MCF 10A (cell line): ENCODE results near the gene FAM83B. TPM values are rescaled to one million over a fixed set of nuclear protein-coding genes. Genes with fewer than 3 reads are reported as not detected.
A peak's percentile ranks its signal among the peaks of the same experiment; 100 is the strongest.

Source experiments
- BruUV-seq: library from RNA; stranded (reverse); fragments of 400-500 nt; replicated peaks from 2 replicates; lab custom pipeline; 2021; lab: Mats Ljungman, UMichigan
- CTCF ChIA-PET: fragments of 300-600 bp; sonication (Branson Sonifier 250); formaldehyde crosslinking; extraction: SDS; loops from one replicate; lab custom pipeline; 2021; ENCODE audit warnings: antibody characterized with exemption, inconsistent platforms; lab: Yijun Ruan, JAX
- POLR2A ChIA-PET: fragments of 300-600, 350-650 bp; sonication (Branson Sonifier 250); formaldehyde crosslinking; extraction: SDS; loops from one replicate; lab custom pipeline; 2020; ENCODE audit warnings: antibody characterized with exemption, inconsistent platforms; lab: Yijun Ruan, JAX
- DNase-seq: peaks from one replicate; pipeline ENCODE4 v3.0.0-alpha.2; 2018; ENCODE audit not compliant: unreplicated experiment
- H3K27ac Mint-ChIP-seq: one replicate; pipeline ENCODE4 v1.8.0; 2022; ENCODE audit warnings: mild to moderate bottlenecking, low read depth, mixed read lengths; ENCODE audit not compliant: unreplicated experiment
- H3K27me3 Mint-ChIP-seq: one replicate; pipeline ENCODE4 v1.8.0; 2022; ENCODE audit warnings: mixed read lengths; ENCODE audit not compliant: insufficient read depth, unreplicated experiment
- H3K36me3 Mint-ChIP-seq: one replicate; pipeline ENCODE4 v1.8.0; 2022; ENCODE audit warnings: mild to moderate bottlenecking, moderate library complexity, mixed read lengths; ENCODE audit not compliant: insufficient read depth, unreplicated experiment
- H3K4me1 Mint-ChIP-seq: one replicate; pipeline ENCODE4 v1.8.0; 2022; ENCODE audit warnings: mixed read lengths; ENCODE audit not compliant: insufficient read depth, unreplicated experiment
- H3K4me3 Mint-ChIP-seq: one replicate; pipeline ENCODE4 v1.8.0; 2022; ENCODE audit warnings: mild to moderate bottlenecking, moderate library complexity, mixed read lengths; ENCODE audit not compliant: unreplicated experiment
- H3K9me3 Mint-ChIP-seq: one replicate; pipeline ENCODE4 v1.8.0; 2022; ENCODE audit warnings: mixed read lengths; ENCODE audit not compliant: unreplicated experiment
- intact Hi-C: fragments of 100-400 bp; cut with micrococcal nuclease; formaldehyde crosslinking; loops from 2 replicates; pipeline ENCODE4 v1.14.1; 2022
- total RNA-seq: library from RNA; stranded (reverse); gene quantifications from 2 replicates; pipeline ENCODE4 v1.2.3, GENCODE V29; 2022
- TF ChIP-seq, protein P1 (sequence below): fragments of 200-600 bp; IDR thresholded peaks from one replicate; pipeline ENCODE4 v1.8.0; 2022; ENCODE audit warnings: antibody characterized with exemption, mild to moderate bottlenecking; ENCODE audit not compliant: unreplicated experiment

FAM83B gene
- total RNA-seq, 1 experiment from 2014 or later: 25.4 TPM

GRCh38 chr6:54916858-54917257 lies 70.3 kb downstream of the FAM83B start:
- Mint-ChIP-seq H3K4me1 (peaks cover 16% of the 10 kb centered on the region), H3K27ac (no peak overlapping the region), H3K4me3 (no peak overlapping the region), H3K9me3 (no peaks in the 10 kb centered on the region), H3K27me3 (no peaks in the 10 kb centered on the region), H3K36me3 (peaks cover 6% of the 10 kb centered on the region)
- intact Hi-C loops: loop anchor here (1.0 to 2.0 kb wide), 2 partner anchors 24 to 70 kb away; partner anchors contain the start of gene FAM83B
- ChIA-PET POLR2A (interaction anchor here (1.0 to 1.2 kb wide), 3 partner anchors 30 to 70 kb away, joined by 3 read pairs; no protein-coding TSS in a partner anchor), CTCF (no interaction called here)
- DNase-seq: peak; percentile 74
- TF ChIP-seq, protein P1, sequence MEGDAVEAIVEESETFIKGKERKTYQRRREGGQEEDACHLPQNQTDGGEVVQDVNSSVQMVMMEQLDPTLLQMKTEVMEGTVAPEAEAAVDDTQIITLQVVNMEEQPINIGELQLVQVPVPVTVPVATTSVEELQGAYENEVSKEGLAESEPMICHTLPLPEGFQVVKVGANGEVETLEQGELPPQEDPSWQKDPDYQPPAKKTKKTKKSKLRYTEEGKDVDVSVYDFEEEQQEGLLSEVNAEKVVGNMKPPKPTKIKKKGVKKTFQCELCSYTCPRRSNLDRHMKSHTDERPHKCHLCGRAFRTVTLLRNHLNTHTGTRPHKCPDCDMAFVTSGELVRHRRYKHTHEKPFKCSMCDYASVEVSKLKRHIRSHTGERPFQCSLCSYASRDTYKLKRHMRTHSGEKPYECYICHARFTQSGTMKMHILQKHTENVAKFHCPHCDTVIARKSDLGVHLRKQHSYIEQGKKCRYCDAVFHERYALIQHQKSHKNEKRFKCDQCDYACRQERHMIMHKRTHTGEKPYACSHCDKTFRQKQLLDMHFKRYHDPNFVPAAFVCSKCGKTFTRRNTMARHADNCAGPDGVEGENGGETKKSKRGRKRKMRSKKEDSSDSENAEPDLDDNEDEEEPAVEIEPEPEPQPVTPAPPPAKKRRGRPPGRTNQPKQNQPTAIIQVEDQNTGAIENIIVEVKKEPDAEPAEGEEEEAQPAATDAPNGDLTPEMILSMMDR: no peak
- no TSS peak for BruUV-seq

GRCh38 chr6:54920628-54921027 lies 74.1 kb downstream of the FAM83B start:
- intact Hi-C loops: no loop called here
- no peak overlapping the region for H3K4me3 Mint-ChIP-seq
- H3K27me3 Mint-ChIP-seq: no peaks in the 10 kb centered on the region
- peaks cover 16% of the 10 kb centered on the region for H3K4me1 Mint-ChIP-seq
- peak; percentile 45 for DNase-seq
- no peaks in the 10 kb centered on the region for H3K9me3 Mint-ChIP-seq
- ChIA-PET CTCF (no interaction called here), POLR2A (interaction anchor here (0.6 to 0.7 kb wide), 4 partner anchors 32 to 203 kb away, joined by 3 to 4 read pairs (median 3); no protein-coding TSS in a partner anchor)
- H3K27ac Mint-ChIP-seq: no peak overlapping the region
- TF ChIP-seq, protein P1: no peak
- no TSS peak for BruUV-seq
- H3K36me3 Mint-ChIP-seq: no peaks in the 10 kb centered on the region

GRCh38 chr6:54921891-54922290 lies 75.3 kb downstream of the FAM83B start:
- Mint-ChIP-seq H3K27ac (no peak overlapping the region), H3K9me3 (no peaks in the 10 kb centered on the region), H3K27me3 (no peaks in the 10 kb centered on the region), H3K36me3 (no peaks in the 10 kb centered on the region), H3K4me3 (no peak overlapping the region), H3K4me1 (peaks cover 12% of the 10 kb centered on the region)
- ChIA-PET CTCF (no interaction called here), POLR2A (interaction anchor here (0.7 kb wide), 1 partner anchor 24 kb away, joined by 3 read pairs; no protein-coding TSS in a partner anchor)
- no TSS peak for BruUV-seq
- DNase-seq: no peak
- intact Hi-C loops: no loop called here
- TF ChIP-seq, protein P1: no peak

DNA sequence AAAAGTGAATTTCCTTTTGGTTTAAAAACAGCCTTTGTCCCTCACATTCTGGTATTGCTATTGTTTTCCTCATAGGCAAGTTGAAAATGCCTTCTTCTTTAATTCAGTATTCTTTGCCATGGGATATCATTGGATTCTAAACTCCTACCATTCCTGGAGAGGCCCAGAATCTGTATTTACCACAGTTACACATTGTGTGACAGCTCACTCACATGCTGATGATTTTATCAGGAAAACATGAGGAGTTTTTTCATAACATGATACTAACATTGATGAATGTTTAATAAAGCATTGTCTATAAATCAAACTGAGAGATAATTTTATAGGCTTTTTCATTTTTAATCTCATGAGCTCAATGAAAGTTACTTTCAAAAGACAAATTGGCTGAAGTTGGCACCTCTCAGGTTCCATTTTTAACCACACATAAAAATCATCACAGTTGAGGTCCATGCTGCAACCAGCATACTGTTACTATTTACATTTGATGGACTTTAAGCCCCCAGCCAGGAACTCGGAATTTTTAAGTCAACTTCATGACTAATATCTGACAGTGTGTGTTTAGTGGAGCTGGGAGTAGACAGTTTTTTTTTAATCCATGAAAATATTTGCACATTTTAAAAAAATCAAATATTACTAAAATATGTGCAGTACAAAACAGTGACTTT lies 82.8 kb downstream of the FAM83B start:
- TF ChIP-seq, protein P1: no peak

More for the DNA sequence above, 82.8 kb downstream of the FAM83B start:
- intact Hi-C loops: no loop called here
- CTCF ChIA-PET: no interaction called here
- no peak overlapping the region for H3K4me3 Mint-ChIP-seq
- DNase-seq: no peak
- POLR2A ChIA-PET: interaction anchor here (0.7 kb wide), 1 partner anchor 1326 kb away, joined by 3 read pairs; no protein-coding TSS in a partner anchor
- no peaks in the 10 kb centered on the region for H3K9me3 Mint-ChIP-seq
- no peak overlapping the region for H3K27ac Mint-ChIP-seq
- H3K36me3 Mint-ChIP-seq: peaks cover 7% of the 10 kb centered on the region
- H3K4me1 Mint-ChIP-seq: no peaks in the 10 kb centered on the region
- H3K27me3 Mint-ChIP-seq: no peaks in the 10 kb centered on the region
- no TSS peak for BruUV-seq
